GM18508 (cell line): ENCODE data around the gene NPPC.
"Not testable (repeated sequence)": the region's sequence is repeated elsewhere in the genome, so short reads cannot be mapped to it uniquely, and the experiment has no call there.

ENCODE experiments used
- ATAC-seq: cut with Tn5 transposase; IDR thresholded peaks from one replicate; pipeline ENCODE4 v1.9.1; 2021; ENCODE audit warnings: moderate number of reproducible peaks; ENCODE audit not compliant: insufficient read depth, unreplicated experiment

Gene NPPC

DNA sequence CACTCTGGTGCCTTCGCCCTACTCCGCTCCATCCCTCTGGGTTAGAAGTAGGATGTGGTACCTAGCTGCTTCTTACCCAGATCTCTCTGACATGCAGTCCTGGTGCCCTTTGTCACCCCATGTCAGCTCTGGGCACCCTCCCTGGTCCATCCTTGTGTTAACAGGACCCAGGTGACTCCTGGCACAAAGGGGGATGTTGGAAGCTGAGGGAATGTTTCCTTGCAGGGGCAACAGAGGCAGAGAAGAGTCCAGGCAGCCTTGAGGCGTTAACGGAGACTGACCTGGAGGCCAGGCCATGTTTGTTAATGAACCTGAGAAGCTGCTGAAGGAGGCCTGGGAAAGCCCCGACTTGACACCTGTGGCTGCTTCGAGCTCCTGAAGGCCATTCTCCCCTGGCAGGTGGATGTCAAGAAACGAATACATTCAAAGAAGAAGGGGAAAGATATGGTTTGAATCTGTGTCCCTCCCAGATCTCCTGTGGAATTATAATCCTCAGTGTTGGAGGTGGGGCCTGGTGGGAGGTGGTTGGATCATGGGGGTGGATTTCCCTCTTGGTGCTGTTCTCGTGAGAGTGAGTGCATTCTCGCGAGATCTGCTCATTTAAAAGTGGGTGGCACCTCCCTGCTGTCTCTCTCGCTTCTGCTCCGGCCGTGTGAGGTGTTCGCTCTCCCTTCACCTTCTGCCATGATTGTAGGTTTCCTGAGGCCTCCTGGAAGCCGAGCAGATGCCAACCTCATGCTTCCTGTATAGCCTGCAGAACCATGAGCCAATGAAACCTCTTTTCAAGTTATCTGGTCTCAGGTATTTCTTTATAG is 31.4 kb downstream of the NPPC start:
- ATAC-seq = no peak

DNA sequence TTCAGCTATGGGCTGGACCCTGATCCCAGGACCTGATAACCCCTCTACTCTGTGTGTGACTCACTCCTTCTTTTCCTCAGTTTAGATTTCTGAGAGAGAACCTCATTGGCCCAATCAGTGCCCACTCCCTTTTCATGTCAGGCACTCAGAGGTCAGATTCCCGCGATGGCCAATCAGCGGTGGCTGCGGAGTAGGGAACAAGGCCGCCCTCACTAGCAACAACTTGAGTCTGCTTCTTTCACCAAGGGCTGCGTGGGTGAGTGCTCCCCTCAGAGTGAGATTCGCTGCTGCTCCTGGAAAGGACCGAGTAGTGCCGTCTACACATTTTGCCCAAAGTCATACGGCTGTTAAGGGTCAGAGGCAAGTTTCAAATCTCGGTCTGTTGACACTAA is 34.7 kb downstream of the NPPC start:
- ATAC-seq = no peak

DNA sequence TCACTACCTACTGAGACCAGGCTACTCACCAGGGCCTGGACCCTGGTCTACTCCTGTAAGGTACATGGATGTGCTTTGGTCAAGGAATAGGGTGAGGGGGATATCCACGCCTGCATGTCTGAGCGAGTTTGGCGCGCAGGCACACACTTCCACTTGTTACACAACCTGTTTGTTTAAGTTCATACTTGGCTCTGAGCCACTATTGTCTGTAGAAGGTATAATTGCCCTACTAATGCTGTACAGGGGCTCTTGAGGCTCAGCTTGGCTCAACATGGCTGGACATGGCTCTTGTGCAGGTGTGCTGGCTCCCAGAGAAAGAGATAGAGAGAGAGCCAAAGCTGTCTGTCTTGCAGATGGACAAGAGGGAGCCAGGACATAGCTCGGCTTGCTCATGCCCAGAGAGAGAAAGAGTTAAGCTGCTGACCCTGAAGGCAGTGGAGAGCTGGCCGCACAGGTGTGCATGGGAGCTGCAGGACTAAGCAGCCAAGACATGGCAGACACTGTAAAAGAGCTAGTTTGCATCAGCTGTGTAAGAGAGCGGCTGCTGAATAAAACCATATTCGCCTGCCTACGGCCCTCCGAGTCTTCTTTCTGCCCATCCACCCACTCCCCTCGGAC is 35.2 kb downstream of the NPPC start:
- no peak for ATAC-seq

DNA sequence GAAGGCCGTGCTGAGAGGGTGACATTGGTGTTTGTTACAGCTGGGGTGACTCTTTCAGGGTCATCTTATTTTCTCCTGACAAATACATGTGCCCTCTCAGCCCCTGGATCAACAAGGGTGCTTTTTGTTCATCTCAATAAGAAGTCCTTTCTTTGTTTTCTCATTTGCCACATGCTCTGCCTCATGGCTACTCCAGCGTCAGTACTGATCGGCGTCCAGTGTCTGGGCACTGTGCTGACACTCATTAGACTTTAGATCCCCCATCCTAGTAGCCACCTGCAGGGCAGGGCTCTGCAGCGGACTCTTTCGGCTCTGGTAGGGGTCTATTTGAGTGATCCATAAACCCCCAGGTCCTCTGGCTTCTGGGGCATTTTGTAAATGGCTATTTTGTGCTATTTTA is 38.4 kb downstream of the NPPC start:
- no peak for ATAC-seq

DNA sequence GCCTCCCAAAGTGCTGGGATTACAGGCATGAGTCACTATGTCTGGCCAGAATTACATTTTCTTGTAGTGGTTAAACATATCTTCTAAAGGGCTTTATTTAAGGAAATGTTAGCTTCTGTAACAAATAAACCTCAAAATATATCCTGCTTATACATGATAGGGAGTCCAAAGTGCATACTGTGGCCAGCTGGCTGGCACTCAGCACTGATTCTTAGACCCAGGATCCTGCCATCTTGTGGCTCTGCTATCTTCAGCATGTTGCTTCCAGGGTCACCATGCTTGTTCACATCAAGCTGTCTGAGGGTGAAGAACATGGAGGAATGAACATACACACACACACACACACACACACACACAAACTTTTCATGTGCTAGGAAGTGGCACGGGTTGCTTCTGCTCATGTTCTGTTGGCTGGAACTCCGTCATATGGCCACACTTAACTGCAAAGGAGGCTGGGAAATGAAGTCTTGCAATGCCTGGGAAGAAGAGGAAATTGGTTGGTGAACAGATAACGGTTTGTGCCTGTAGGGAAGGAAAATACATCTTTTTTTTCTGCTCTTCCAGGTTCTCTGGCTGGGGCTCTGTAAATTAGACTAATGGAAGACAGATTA is 40.0 kb downstream of the NPPC start:
- ATAC-seq = no peak

DNA sequence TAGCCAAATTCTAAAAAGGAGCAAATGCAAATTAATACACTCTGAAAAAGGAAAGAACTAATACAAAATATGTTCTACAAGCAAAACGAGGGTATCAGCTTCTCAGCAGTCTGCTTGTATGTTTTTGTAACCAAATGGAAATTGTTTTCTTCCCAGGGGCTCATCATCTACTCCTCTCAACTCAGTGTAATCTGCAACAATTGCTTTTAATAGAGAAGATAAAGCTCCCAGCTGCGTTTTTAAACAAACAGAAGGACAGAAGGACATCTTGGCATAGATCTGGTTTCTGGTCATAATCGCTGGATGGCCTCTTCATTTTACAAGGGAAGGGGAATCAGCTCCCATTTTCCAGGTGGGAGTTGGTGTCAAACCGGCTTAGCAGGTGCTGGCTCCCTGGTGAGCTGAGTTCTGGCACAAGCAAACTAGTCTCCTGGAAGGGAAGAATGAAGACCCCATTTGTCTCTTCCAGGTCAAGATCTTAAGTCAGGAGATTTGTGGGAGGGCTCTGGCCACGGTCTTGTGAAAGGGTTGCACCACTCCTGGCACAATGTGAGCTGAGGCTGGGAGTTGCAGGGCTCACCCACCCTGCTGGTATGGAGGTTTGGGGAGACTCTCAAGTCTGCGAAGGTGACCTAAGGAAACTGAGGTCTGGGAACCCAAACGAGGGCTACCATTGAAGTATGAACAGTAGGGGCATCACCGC is 41.6 kb downstream of the NPPC start:
- no peak for ATAC-seq

DNA sequence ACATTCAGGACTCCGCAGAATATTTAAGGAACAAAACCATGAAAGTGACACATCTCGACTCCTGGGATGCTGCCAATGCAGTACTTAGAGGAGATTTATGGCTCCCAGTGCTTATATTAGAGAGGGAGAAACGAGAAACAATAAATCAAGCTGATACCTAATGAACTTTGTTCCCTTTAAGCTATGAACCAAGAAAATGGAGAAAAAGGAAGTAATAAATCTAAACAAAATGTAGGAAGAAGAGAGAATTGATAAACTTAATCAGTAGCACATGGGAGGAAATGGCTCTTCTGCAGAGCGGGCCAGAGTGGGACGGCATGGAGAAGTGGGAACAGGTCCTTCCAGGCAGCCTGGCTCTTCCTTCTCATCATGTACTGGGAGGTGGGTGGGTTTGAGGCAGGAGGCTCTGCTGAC is 42.7 kb downstream of the NPPC start:
- ATAC-seq = no peak

DNA sequence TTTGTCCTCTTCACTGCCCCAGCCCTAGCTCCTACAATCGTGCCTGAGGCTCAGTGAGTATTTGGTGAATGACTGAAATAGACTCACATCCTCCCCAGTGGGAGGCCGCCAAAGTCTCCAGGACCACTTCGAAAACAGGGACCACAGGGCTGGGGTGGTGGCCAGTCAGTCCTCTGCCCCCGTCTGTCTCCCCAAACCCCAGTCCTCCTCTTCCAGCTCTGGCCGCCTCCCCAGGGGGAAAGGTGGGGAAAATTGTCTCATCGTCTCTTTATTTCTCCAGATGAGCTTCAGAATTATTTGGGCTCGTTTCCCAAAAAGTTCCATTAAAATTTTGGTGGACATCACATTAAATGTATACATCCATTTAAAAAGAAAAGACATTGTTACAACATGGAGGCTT is 43.5 kb downstream of the NPPC start:
- ATAC-seq = no peak

DNA sequence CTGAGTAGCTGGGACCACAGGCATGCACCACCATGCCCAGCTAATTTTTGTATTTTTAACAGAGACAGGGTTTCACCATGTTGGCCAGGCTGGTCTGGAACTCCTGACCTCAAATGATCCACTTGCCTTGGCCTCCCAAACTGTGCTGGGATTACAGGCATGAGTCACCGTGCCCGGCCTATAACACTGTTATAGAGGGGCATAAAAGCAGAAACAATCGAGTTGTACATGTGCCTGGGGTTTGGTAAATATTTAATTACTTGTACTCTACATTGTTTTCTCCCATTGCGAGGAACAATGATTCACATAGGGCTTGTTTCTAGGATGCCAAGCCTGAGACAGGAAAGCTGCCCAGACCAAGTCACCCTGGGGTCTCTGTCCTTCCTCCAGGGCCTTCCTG is 45.8 kb downstream of the NPPC start:
- not testable (repeated sequence) for ATAC-seq

DNA sequence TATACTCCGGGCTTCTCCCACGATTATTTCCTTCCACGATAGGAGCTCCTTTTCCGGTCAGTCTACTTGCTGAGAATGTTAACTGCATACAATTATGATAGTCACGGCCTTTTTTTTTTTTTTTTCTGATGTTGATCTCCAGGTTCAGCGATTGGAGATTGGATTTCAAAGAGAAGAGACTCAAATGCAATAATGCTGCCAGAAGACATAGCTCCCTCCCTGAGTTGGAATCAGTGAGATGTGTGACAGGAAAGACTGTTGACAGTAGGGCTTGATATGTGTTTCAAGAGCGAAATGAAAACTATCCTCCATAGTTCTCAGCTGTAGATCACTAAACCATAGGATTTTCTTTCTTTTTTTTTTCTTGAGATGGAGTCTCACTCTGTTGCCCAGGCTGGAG is 47.0 kb downstream of the NPPC start:
- ATAC-seq = no peak

DNA sequence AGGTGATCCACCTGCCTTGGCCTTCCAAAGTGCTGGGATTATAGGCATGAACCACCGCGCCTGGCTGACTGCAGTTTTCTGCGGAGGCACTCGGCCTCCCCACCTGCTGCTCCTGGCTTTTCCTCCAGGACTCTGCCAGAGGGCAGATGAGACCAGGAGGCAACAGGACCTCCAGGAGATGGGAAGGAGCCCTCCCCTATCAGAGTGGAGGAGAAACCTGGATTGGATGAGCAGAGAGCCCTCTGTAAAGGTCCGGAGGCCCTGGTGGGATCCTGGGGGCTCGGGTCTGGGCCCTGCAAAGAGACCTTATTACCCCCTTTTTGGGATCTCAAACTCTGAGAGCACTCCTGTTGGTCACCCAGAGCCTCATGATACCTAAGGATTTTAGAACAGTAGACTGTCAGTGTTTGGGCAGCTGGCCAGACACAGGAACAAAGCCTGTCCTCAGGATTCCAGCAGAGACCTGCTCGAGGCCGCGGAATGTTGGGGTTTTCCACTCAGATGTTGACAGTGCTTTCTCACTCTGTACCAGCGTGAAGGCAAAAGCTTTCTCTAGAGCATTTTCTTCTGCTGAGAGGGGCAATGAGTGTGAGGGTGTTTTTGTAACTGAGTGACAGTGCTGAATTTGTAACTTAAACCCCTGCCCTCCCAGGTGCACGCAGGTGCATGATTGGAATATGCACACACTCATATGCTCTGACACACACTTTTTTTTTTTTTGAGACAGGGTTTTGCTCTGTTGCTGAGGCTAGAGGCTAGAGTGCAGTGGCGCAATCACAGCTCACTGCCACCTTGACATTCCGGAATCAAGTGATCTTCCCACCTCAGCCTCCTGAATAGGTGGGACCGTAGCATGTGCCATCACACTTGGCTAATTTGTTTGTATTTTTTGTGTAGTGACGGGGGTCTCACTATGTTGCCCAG is 48.4 kb downstream of the NPPC start:
- ATAC-seq = no peak

DNA sequence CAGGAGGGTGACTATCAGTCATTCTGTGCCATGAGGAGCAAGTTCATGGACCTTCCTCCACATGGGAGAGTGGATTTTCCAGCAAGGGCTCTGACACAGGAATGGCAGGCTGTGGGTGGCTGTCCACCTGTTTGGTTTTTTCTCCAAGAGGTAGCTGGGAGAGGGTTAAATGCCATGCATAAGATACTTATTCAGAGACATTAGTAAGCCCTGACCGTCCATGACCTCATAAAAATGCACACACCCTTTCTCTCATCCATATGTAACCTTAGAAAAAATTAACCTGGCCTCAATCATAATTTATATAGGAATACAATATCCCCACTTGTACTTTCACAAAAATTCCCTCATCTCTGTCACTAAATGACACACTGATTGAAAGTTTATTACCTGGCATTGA is 51.3 kb downstream of the NPPC start:
- ATAC-seq = no peak
